Esophagus muscularis mucosa (tissue), 4 donors: ENCODE results near the gene S100P. TPM values are rescaled to one million over a fixed set of nuclear protein-coding genes. Genes with fewer than 3 reads are reported as not detected.

ENCODE experiments used
- DNase-seq: peaks from one replicate; pipeline ENCODE4 v3.0.0-alpha.2; 2017; ENCODE audit errors: extremely low spot score
- H3K27ac ChIP-seq, 4 donors: fragments of 200-600 bp; sonication (generic); replicated peaks in 1 of 4; 1 replicate in 3 of 4; 2 replicates in 1 of 4; pipeline ENCODE4 v1.5.1; 2016 to 2019; ENCODE audit warnings: mild to moderate bottlenecking in 1 of 4
- H3K27me3 ChIP-seq, 4 donors: fragments of 200-600 bp; sonication (generic); one replicate each; pipeline versions ENCODE4 v1.5.1 to v1.6.0; 2016 to 2019
- H3K36me3 ChIP-seq, 4 donors: fragments of 200-600 bp; sonication (generic); one replicate each; pipeline ENCODE4 v1.5.1; 2016 to 2019
- H3K4me1 ChIP-seq, 4 donors: fragments of 200-600 bp; sonication (generic); one replicate each; pipeline ENCODE4 v1.5.1; 2016 to 2019
- H3K4me3 ChIP-seq, 4 donors: fragments of 200-600 bp; sonication (generic); 1 replicate in 2 of 4; 2 replicates in 2 of 4; pipeline ENCODE4 v1.5.1; 2016 to 2019; ENCODE audit warnings: mild to moderate bottlenecking in 4 of 4, moderate library complexity in 1 of 4
- H3K9me3 ChIP-seq, 4 donors: fragments of 200-600 bp; sonication (generic); 1 replicate in 3 of 4; 2 replicates in 1 of 4; pipeline ENCODE4 v1.5.1; 2016 to 2019
- CTCF ChIP-seq, 3 experiments: fragments of 200-600 bp in 2 of 3; fragments of 450-650 bp in 1 of 3; sonication (generic) in 2 of 3; IDR thresholded peaks; one replicate each; pipeline ENCODE4 v1.5.1; 2017 to 2019; ENCODE audit warnings: antibody characterized with exemption in 3 of 3, mild to moderate bottlenecking in 2 of 3, moderate library complexity in 1 of 3
- EP300 ChIP-seq: sonication (generic); formaldehyde crosslinking; IDR thresholded peaks from one replicate; pipeline ENCODE4 v1.6.1; 2017; ENCODE audit warnings: antibody characterized with exemption
- POLR2A ChIP-seq: fragments of 450-650 bp; IDR thresholded peaks from one replicate; pipeline ENCODE4 v1.6.1; 2017; ENCODE audit warnings: antibody characterized with exemption, moderate library complexity, mild to moderate bottlenecking, low read depth
- POLR2AphosphoS5 ChIP-seq, 2 donors: sonication (generic); formaldehyde crosslinking; IDR thresholded peaks; one replicate each; pipeline ENCODE4 v1.6.1; 2017; ENCODE audit warnings: antibody characterized with exemption in 2 of 2
- WGBS: methylation state at CpG from one replicate; pipeline ENCODE4 v1.1.5; 2018; 5-methylcytosine and 5-hydroxymethylcytosine counted together
- intact Hi-C: fragments of 100-400 bp; cut with DNase I; formaldehyde crosslinking; loops from one replicate; pipeline ENCODE4 v1.15.1; 2023
- total RNA-seq, 4 donors: library from RNA; depleted of rRNA; stranded (reverse); fragments of >200 nt; gene quantifications; one replicate each; pipeline versions ENCODE4 v1.1.0 to v1.2.1, GENCODE V29; 2016

The S100P gene
- total RNA-seq, 4 donors from 2014 or later: 0.99 TPM; not detected in 3

- Histone ChIP-seq H3K9me3 (no peaks in the 10 kb centered on the region), H3K4me3 (no peak overlapping the region), H3K36me3 (no peaks in the 10 kb centered on the region), H3K27me3 (no peaks in the 10 kb centered on the region), H3K4me1 (peaks cover 8 to 11% (median 10%) of the 10 kb centered on the region in 4 donors), H3K27ac (no peak overlapping the region)
- no peak for DNase-seq
- WGBS: 76% methylated on average over 2 of the region's 2 CpGs
- no peak for TF ChIP-seq CTCF (IDR thresholded peaks at IDR 0.05)
- TF ChIP-seq POLR2A: no peak
- TF ChIP-seq POLR2AphosphoS5 (IDR thresholded peaks at IDR 0.05): no peak
- TF ChIP-seq EP300: no peak
- intact Hi-C loops: no loop called here
Measured at GRCh38 chr4:6742507-6742906, 48.8 kb downstream of the S100P start.

- H3K4me3 ChIP-seq: no peak overlapping the region
- H3K9me3 ChIP-seq: no peaks in the 10 kb centered on the region
- intact Hi-C loops: no loop called here
- DNase-seq: no peak
- H3K27ac ChIP-seq: no peak overlapping the region
- H3K4me1 ChIP-seq: peaks cover 12 to 16% (median 14%) of the 10 kb centered on the region in 4 donors
- H3K36me3 ChIP-seq: no peaks in the 10 kb centered on the region
- no peaks in the 10 kb centered on the region for H3K27me3 ChIP-seq
- WGBS: 92% methylated on average over 7 of the region's 11 CpGs
- TF ChIP-seq EP300: no peak
- no peak for TF ChIP-seq POLR2A
- no peak for TF ChIP-seq CTCF (IDR thresholded peaks at IDR 0.05)
- TF ChIP-seq POLR2AphosphoS5 (IDR thresholded peaks at IDR 0.05): no peak
Measured at GRCh38 chr4:6742989-6743388, 49.3 kb downstream of the S100P start.

Other genes starting within 250 kb of the S100P start
- gene PPP2R2C, start 221.3 kb upstream of the S100P start, total RNA-seq: 1 to 10 TPM in 3 of 4 donors, under 1 TPM in 1; 0.50 to 2.7 (median 1.4) TPM
- 10 to 100 TPM; 31.9 to 42.0 (median 33.0) TPM for gene MAN2B2, start 118.7 kb upstream of the S100P start, total RNA-seq
- gene MRFAP1, start 53.2 kb upstream of the S100P start, total RNA-seq: 100 to 1,000 TPM; 155 to 331 (median 234) TPM
- 10 to 100 TPM; 55.2 to 60.0 (median 57.0) TPM for gene MRFAP1L1, start 16.0 kb downstream of the S100P start, total RNA-seq
- 10 to 100 TPM; 15.8 to 21.9 (median 17.9) TPM for gene BLOC1S4, start 22.3 kb downstream of the S100P start, total RNA-seq
- 10 to 100 TPM; 34.6 to 54.0 (median 47.8) TPM for gene KIAA0232, start 88.8 kb downstream of the S100P start, total RNA-seq
- 10 to 100 TPM; 37.0 to 49.4 (median 44.2) TPM for gene TBC1D14, start 215.9 kb downstream of the S100P start, total RNA-seq